Fibroblast of lung (primary cell): ENCODE data around the gene TESK1.

Experiments
- EZH2 ChIP-seq: IDR thresholded peaks from 2 replicates; pipeline ENCODE4 v1.5.1; 2012; ENCODE audit warnings: low read length, control low read depth, mild to moderate bottlenecking; ENCODE audit errors: missing control alignments
- TF ChIP-seq, protein P1 (sequence below), 2 donors: IDR thresholded peaks in 1 of 2; conservative IDR thresholded peaks in 1 of 2; 1 replicate in 1 of 2; 2 replicates in 1 of 2; pipeline ENCODE4 v1.5.1; 2011 to 2012; ENCODE audit warnings: low read length in 2 of 2, control low read depth in 1 of 2, inconsistent platforms in 1 of 2, low read depth in 1 of 2, mild to moderate bottlenecking in 1 of 2

DNA sequence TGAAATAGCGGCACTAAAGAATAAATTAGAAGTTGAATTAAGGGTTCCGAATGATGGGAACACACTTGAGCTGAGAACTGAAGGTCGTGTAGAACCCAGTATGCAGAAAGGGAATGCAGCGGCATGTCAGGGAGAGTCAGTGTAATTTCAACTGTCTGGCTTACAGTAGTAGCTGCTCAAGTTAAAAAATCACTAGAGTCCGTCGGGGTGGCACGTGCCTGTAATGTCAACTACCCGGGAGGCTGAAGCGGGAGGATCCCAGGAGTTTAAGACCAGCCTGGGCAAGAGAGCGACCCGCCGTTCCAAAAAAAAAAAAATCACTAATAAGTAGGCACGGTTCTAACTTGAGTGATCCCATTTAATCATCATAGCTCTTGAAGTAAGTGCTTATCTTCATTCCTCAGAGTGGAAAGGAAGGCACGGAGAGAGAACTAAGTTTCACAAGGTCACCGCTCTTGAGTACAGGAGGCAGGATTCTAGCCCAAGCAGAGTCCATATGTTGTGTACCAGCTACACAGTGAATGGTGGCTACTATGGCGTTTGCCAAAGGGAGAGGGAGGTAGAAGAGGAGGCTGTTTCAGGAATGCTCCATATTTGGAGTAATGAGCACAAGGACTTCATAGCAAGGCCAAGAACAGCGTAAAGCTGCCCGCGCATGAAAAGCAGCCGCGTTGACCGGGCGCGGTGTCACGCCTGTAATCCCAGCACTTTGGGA, 51.9 kb downstream of the TESK1 start:
- TF ChIP-seq, protein P1, sequence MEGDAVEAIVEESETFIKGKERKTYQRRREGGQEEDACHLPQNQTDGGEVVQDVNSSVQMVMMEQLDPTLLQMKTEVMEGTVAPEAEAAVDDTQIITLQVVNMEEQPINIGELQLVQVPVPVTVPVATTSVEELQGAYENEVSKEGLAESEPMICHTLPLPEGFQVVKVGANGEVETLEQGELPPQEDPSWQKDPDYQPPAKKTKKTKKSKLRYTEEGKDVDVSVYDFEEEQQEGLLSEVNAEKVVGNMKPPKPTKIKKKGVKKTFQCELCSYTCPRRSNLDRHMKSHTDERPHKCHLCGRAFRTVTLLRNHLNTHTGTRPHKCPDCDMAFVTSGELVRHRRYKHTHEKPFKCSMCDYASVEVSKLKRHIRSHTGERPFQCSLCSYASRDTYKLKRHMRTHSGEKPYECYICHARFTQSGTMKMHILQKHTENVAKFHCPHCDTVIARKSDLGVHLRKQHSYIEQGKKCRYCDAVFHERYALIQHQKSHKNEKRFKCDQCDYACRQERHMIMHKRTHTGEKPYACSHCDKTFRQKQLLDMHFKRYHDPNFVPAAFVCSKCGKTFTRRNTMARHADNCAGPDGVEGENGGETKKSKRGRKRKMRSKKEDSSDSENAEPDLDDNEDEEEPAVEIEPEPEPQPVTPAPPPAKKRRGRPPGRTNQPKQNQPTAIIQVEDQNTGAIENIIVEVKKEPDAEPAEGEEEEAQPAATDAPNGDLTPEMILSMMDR (conservative IDR thresholded peaks at IDR 0.05 in 1 of 2, IDR thresholded peaks at IDR 0.05 in 1 of 2; ENCODE audit: low read depth in 1 of 2, low read length in 2 of 2) = no peak
- TF ChIP-seq EZH2 = no peak
